Naive thymus-derived CD8-positive, alpha-beta T cell (primary cell): ENCODE data around the gene PXT1. TPM values are rescaled to one million over a fixed set of nuclear protein-coding genes. Genes with fewer than 3 reads are reported as not detected.
"Not testable (repeated sequence)": the region's sequence is repeated elsewhere in the genome, so short reads cannot be mapped to it uniquely, and the experiment has no call there.

Experiments used
- ATAC-seq, 2 donors: fragments of 150-1000 bp; cut with Tn5 transposase in 1 of 2; sonication (Bioruptor Pico), chemical (Tn5 transposase) in 1 of 2; 1 replicate in 1 of 2; 2 replicates in 1 of 2; pipeline ENCODE4 v1.10.0; 2021; ENCODE audit warnings: mild to moderate bottlenecking in 2 of 2, moderate library complexity in 2 of 2
- POLR2A ChIA-PET: fragments of 350-600 bp; sonication (Branson Sonifier 250); formaldehyde crosslinking; loops from one replicate; lab custom pipeline; 2021; ENCODE audit warnings: antibody characterized with exemption; lab: Charles Lee
- DNase-seq, 10 donors: peaks; one replicate each; pipeline versions ENCODE4 v3.0.0 to v3.0.0-alpha.2; 2020 to 2022
- H3K27ac Mint-ChIP-seq, 10 donors: one replicate each; pipeline ENCODE4 v1.8.0; 2020 to 2022; ENCODE audit warnings: mild to moderate bottlenecking in 10 of 10, mixed read lengths in 10 of 10, moderate library complexity in 4 of 10, inconsistent platforms in 1 of 10
- H3K27me3 Mint-ChIP-seq, 5 donors: one replicate each; pipeline ENCODE4 v1.8.0; 2021 to 2022; ENCODE audit warnings: mixed read lengths in 5 of 5
- H3K36me3 Mint-ChIP-seq, 3 donors: one replicate each; pipeline ENCODE4 v1.8.0; 2020 to 2022; ENCODE audit warnings: mixed read lengths in 3 of 3, mild to moderate bottlenecking in 2 of 3, inconsistent platforms in 1 of 3
- H3K4me1 Mint-ChIP-seq, 4 donors: one replicate each; pipeline ENCODE4 v1.8.0; 2021 to 2022; ENCODE audit warnings: mixed read lengths in 4 of 4
- H3K4me3 Mint-ChIP-seq, 10 donors: one replicate each; pipeline ENCODE4 v1.8.0; 2020 to 2022; ENCODE audit warnings: mild to moderate bottlenecking in 10 of 10, mixed read lengths in 10 of 10, moderate library complexity in 6 of 10, inconsistent platforms in 1 of 10
- H3K9me3 Mint-ChIP-seq, 9 donors: one replicate each; pipeline ENCODE4 v1.8.0; 2020 to 2022; ENCODE audit warnings: mixed read lengths in 9 of 9, mild to moderate bottlenecking in 3 of 9, inconsistent platforms in 1 of 9, moderate library complexity in 1 of 9
- polyA plus RNA-seq, 3 donors: library from polyadenylated mRNA; unstranded; fragments of 300-500 nt; fragmentation: Illumina TruSeq; gene quantifications; one replicate each; pipeline ENCODE4 v1.2.3, GENCODE V29; 2021
- total RNA-seq, 8 experiments: library from RNA in 2 of 8; stranded (reverse) in 2 of 8; gene quantifications; one replicate each; pipeline ENCODE4 v1.2.3 and lab custom pipeline; 2021 to 2026

PXT1 gene
- total and polyA plus RNA-seq, 5 experiments from 2014 or later = 0.16 to 0.41 TPM; not detected in 3

GRCh38 chr6:36469148-36469661 is 26.6 kb upstream of the PXT1 start:
- Mint-ChIP-seq H3K27me3 (no peaks in the 10 kb centered on the region), H3K4me3 (no peak overlapping the region), H3K9me3 (no peaks in the 10 kb centered on the region), H3K27ac (peak overlapping the region in 8 of 10 donors; percentile 2 to 78 (median 46)), H3K4me1 (peaks cover 9 to 26% (median 18%) of the 10 kb centered on the region in 4 donors), H3K36me3 (peaks cover 1 to 53% (median 4%) of the 10 kb centered on the region in 3 donors)
- ATAC-seq (no peak), DNase-seq (no peak)
- POLR2A ChIA-PET = interaction anchor here (0.9 to 1.1 kb wide), 2 partner anchors 9 to 124 kb away, joined by 3 read pairs; no protein-coding TSS in a partner anchor

- POLR2A ChIA-PET = no interaction called here
- ATAC-seq = no peak
Observed at GRCh38 chr6:36467625-36468024, 25.0 kb upstream of the PXT1 start.

GRCh38 chr6:36464233-36464632 is 21.6 kb upstream of the PXT1 start:
- Mint-ChIP-seq H3K27ac (peak overlapping the region in 6 of 10 donors; percentile 17 to 75 (median 36)), H3K9me3 (no peaks in the 10 kb centered on the region), H3K36me3 (peaks cover 0 to 21% (median 2%) of the 10 kb centered on the region in 3 donors), H3K4me1 (peaks cover 24 to 53% (median 52%) of the 10 kb centered on the region in 4 donors), H3K4me3 (no peak overlapping the region), H3K27me3 (no peaks in the 10 kb centered on the region)
- DNase-seq (no peak), ATAC-seq (no peak)
- POLR2A ChIA-PET = interaction anchor here (0.8 kb wide), 1 partner anchor 20 kb away, joined by 3 read pairs; no protein-coding TSS in a partner anchor

More at GRCh38 chr6:36467625-36468024, 25.0 kb upstream of the PXT1 start:
- no peak for DNase-seq
- Mint-ChIP-seq H3K9me3 (no peaks in the 10 kb centered on the region), H3K27ac (no peak overlapping the region), H3K36me3 (peaks cover 1 to 41% (median 4%) of the 10 kb centered on the region in 3 donors), H3K27me3 (no peaks in the 10 kb centered on the region), H3K4me3 (no peak overlapping the region), H3K4me1 (peaks cover 14 to 33% (median 30%) of the 10 kb centered on the region in 4 donors)

- DNase-seq = no peak
- Mint-ChIP-seq H3K27me3 (no peaks in the 10 kb centered on the region), H3K36me3 (peaks cover 0 to 18% (median 2%) of the 10 kb centered on the region in 3 donors), H3K4me3 (no peak overlapping the region), H3K27ac (peak overlapping the region in 2 of 10 donors; percentile 17 to 20), H3K4me1 (peaks cover 21 to 49% (median 48%) of the 10 kb centered on the region in 4 donors), H3K9me3 (no peaks in the 10 kb centered on the region)
- POLR2A ChIA-PET = interaction anchor here (0.6 kb wide), 1 partner anchor 116 kb away, joined by 4 read pairs; no protein-coding TSS in a partner anchor
- no peak for ATAC-seq
Observed at GRCh38 chr6:36463676-36464075, 21.0 kb upstream of the PXT1 start.

GRCh38 chr6:36461646-36462045 is 19.0 kb upstream of the PXT1 start:
- H3K9me3 Mint-ChIP-seq = peaks cover 0 to 1% (median 0%) of the 10 kb centered on the region in 9 donors
- H3K27ac Mint-ChIP-seq = peak overlapping the region in 3 of 10 donors; percentile 10 to 69 (median 13)
- H3K4me3 Mint-ChIP-seq = no peak overlapping the region
- ATAC-seq = no peak
- peaks cover 0 to 19% (median 2%) of the 10 kb centered on the region in 3 donors for H3K36me3 Mint-ChIP-seq
- DNase-seq = no peak
- peaks cover 26 to 55% (median 53%) of the 10 kb centered on the region in 4 donors for H3K4me1 Mint-ChIP-seq
- H3K27me3 Mint-ChIP-seq = no peaks in the 10 kb centered on the region
- POLR2A ChIA-PET = interaction anchor here (0.9 kb wide), 1 partner anchor 140 kb away, joined by 3 read pairs; no protein-coding TSS in a partner anchor

GRCh38 chr6:36460916-36461315 is 18.3 kb upstream of the PXT1 start:
- no peak for ATAC-seq
- Mint-ChIP-seq H3K4me3 (no peak overlapping the region), H3K4me1 (peaks cover 26 to 56% (median 53%) of the 10 kb centered on the region in 4 donors), H3K27me3 (no peaks in the 10 kb centered on the region), H3K36me3 (peaks cover 0 to 13% (median 2%) of the 10 kb centered on the region in 3 donors), H3K27ac (peak overlapping the region in 1 of 10 donors; percentile 67), H3K9me3 (peaks cover 0 to 1% (median 0%) of the 10 kb centered on the region in 9 donors)
- POLR2A ChIA-PET = interaction anchor here (0.6 kb wide), 1 partner anchor 43 kb away, joined by 4 read pairs; no protein-coding TSS in a partner anchor
- DNase-seq = no peak

- H3K36me3 Mint-ChIP-seq = peaks cover 0 to 15% (median 2%) of the 10 kb centered on the region in 3 donors
- no peak overlapping the region for H3K4me3 Mint-ChIP-seq
- ATAC-seq = no peak
- DNase-seq = no peak
- peaks cover 0 to 1% (median 0%) of the 10 kb centered on the region in 9 donors for H3K9me3 Mint-ChIP-seq
- POLR2A ChIA-PET = interaction anchor here (1.4 kb wide), 1 partner anchor 13 kb away, joined by 3 read pairs; no protein-coding TSS in a partner anchor
- H3K4me1 Mint-ChIP-seq = peaks cover 25 to 60% (median 53%) of the 10 kb centered on the region in 4 donors
- no peaks in the 10 kb centered on the region for H3K27me3 Mint-ChIP-seq
- H3K27ac Mint-ChIP-seq = no peak overlapping the region
Observed at GRCh38 chr6:36459501-36459900, 16.8 kb upstream of the PXT1 start.

- Mint-ChIP-seq H3K27ac (no peak overlapping the region), H3K9me3 (peaks cover 0 to 1% (median 0%) of the 10 kb centered on the region in 9 donors), H3K4me1 (peaks cover 9 to 46% (median 29%) of the 10 kb centered on the region in 4 donors), H3K36me3 (peaks cover 0 to 36% (median 6%) of the 10 kb centered on the region in 3 donors), H3K4me3 (no peak overlapping the region), H3K27me3 (no peaks in the 10 kb centered on the region)
- ATAC-seq (no peak), DNase-seq (no peak)
- POLR2A ChIA-PET = interaction anchor here (0.6 to 0.7 kb wide), 3 partner anchors 11 to 855 kb away, joined by 3 to 4 read pairs (median 3); no protein-coding TSS in a partner anchor
Observed at GRCh38 chr6:36455486-36456027, 12.9 kb upstream of the PXT1 start.

GRCh38 chr6:36452897-36453296 is 10.2 kb upstream of the PXT1 start:
- H3K36me3 Mint-ChIP-seq = peaks cover 0 to 44% (median 18%) of the 10 kb centered on the region in 3 donors
- DNase-seq, H3K27me3 Mint-ChIP-seq, H3K4me3 Mint-ChIP-seq, H3K27ac Mint-ChIP-seq, H3K9me3 Mint-ChIP-seq, POLR2A ChIA-PET, ATAC-seq: not testable (repeated sequence)
- peaks cover 7 to 57% (median 37%) of the 10 kb centered on the region in 4 donors for H3K4me1 Mint-ChIP-seq

GRCh38 chr6:36449173-36449572 is 6.5 kb upstream of the PXT1 start:
- H3K9me3 Mint-ChIP-seq, H3K27me3 Mint-ChIP-seq, ATAC-seq, DNase-seq, POLR2A ChIA-PET: not testable (repeated sequence)
- Mint-ChIP-seq H3K27ac (peak overlapping the region in 3 of 10 donors; percentile 15 to 74 (median 32)), H3K36me3 (peaks cover 0 to 38% (median 18%) of the 10 kb centered on the region in 3 donors), H3K4me3 (peak overlapping the region in 1 of 10 donors; percentile 49), H3K4me1 (peaks cover 12 to 64% (median 50%) of the 10 kb centered on the region in 4 donors)

GRCh38 chr6:36445621-36446020 is 3.0 kb upstream of the PXT1 start:
- Mint-ChIP-seq H3K4me3 (peak overlapping the region; percentile 9 to 98 (median 55)), H3K4me1 (peaks cover 17 to 74% (median 65%) of the 10 kb centered on the region in 4 donors)

GRCh38 chr6:36444470-36444869 is 1.8 kb upstream of the PXT1 start:
- Mint-ChIP-seq H3K4me1 (peaks cover 15 to 67% (median 56%) of the 10 kb centered on the region in 4 donors), H3K27me3 (no peaks in the 10 kb centered on the region), H3K27ac (peak overlapping the region; percentile 3 to 98 (median 96)), H3K9me3 (no peaks in the 10 kb centered on the region), H3K4me3 (peak overlapping the region; percentile 91 to 99 (median 96)), H3K36me3 (peaks cover 0 to 13% (median 11%) of the 10 kb centered on the region in 3 donors)
- no peak for ATAC-seq
- no peak for DNase-seq
- POLR2A ChIA-PET = interaction anchor here (0.6 to 2.0 kb wide), 4 partner anchors 20 to 150 kb away, joined by 3 to 8 read pairs (median 4); no protein-coding TSS in a partner anchor

More at GRCh38 chr6:36445621-36446020, 3.0 kb upstream of the PXT1 start:
- Mint-ChIP-seq H3K9me3 (no peaks in the 10 kb centered on the region), H3K27ac (peak overlapping the region; percentile 3 to 97 (median 36)), H3K36me3 (peaks cover 0 to 14% (median 13%) of the 10 kb centered on the region in 3 donors), H3K27me3 (no peaks in the 10 kb centered on the region)
- DNase-seq = no peak
- POLR2A ChIA-PET = interaction anchor here (1.1 kb wide), 1 partner anchor 42 kb away, joined by 3 read pairs; no protein-coding TSS in a partner anchor
- no peak for ATAC-seq
